ENCODE measurements around the gene GKN1. TPM values are rescaled to one million over a fixed set of nuclear protein-coding genes. Genes with fewer than 3 reads are reported as not detected.
A peak's percentile ranks its signal among the peaks of the same experiment; 100 is the strongest.

GKN1 gene
- total and polyA plus RNA-seq, 2 of the 8 experiments (the other 6 are each of a cell fraction or from before 2014, with no cell fraction given): not detected

- Histone ChIP-seq H2BK20ac (ENCODE audit: low read length) (no peak within 1 kb of the TSS), H2AK5ac (ENCODE audit: low read depth, low read length) (no peak within 1 kb of the TSS), H2BK12ac (ENCODE audit: low read depth, low read length) (peak within 1 kb of the TSS; percentile 53), H3K23me2 (ENCODE audit: low read depth, low read length) (peaks cover 11% of the 10 kb centered on the region), H3K36me3 (ENCODE audit: control insufficient read depth in 2 of 4, insufficient read depth in 4 of 4, low read length in 3 of 4) (no peaks in the 10 kb centered on the region), H2AFZ (ENCODE audit: low read length) (peak within 1 kb of the TSS; percentile 90; the same call in 1 of the 2 replicates), H4K5ac (ENCODE audit: insufficient read length, low read depth, low read length) (peak within 1 kb of the TSS; percentile 50), H3K4me1 (replicated peaks in 1 of 4; ENCODE audit: control insufficient read depth in 3 of 4, insufficient read depth in 4 of 4, low read length in 3 of 4) (peaks cover 3 to 4% (median 3%) of the 10 kb centered on the region in 4 experiments; a peak in 3 of 7 replicates), H3K18ac (ENCODE audit: extremely low read depth, low read length) (peak within 1 kb of the TSS; percentile 96), H4K20me1 (replicated peaks in 1 of 2; ENCODE audit: control insufficient read depth in 1 of 2, insufficient read depth in 2 of 2, low read length in 2 of 2) (peaks cover 0 to 2% of the 10 kb centered on the region in 2 experiments), H4K91ac (replicated peaks; ENCODE audit: insufficient read length, low read length) (peak within 1 kb of the TSS; percentile 13), H3K27me3 (replicated peaks in 1 of 4; ENCODE audit: control insufficient read depth in 3 of 4, extremely low read depth in 1 of 4, insufficient read depth in 3 of 4, low read length in 3 of 4) (peaks cover 0 to 10% (median 4%) of the 10 kb centered on the region in 4 experiments; a peak in 4 of 7 replicates), H4K8ac (ENCODE audit: extremely low read depth, insufficient read depth, low read length) (peak within 1 kb of the TSS; percentile 95; the same call in 1 of the 2 replicates), H2BK5ac (ENCODE audit: low read depth, low read length) (peak within 1 kb of the TSS; percentile 72; the same call in 1 of the 2 replicates), H3K79me1 (ENCODE audit: low read depth, low read length) (no peaks in the 10 kb centered on the region; the same call in 1 of the 2 replicates), H2BK15ac (ENCODE audit: low read length) (peak within 1 kb of the TSS; percentile 85), H3K9me3 (ENCODE audit: insufficient read depth in 2 of 2, low read depth in 1 of 2, low read length in 1 of 2) (no peaks in the 10 kb centered on the region), H3K79me2 (ENCODE audit: control insufficient read depth in 1 of 2, insufficient read depth in 2 of 2, low read length in 2 of 2) (peaks cover 0 to 32% of the 10 kb centered on the region in 2 experiments; a peak in 3 of 4 replicates), H3K14ac (ENCODE audit: insufficient read length) (no peak within 1 kb of the TSS), H3K27ac (ENCODE audit: low read depth, low read length) (0 out of 2 replicates have a peak within 1 kb of the TSS, but pooled peaks have one; percentile 53), H3K4me3 (ENCODE audit: extremely low read depth in 1 of 4, insufficient read depth in 2 of 4, low read depth in 3 of 4, low read length in 4 of 4) (peak within 1 kb of the TSS; percentile 85 to 98 (median 96)), H2BK120ac (replicated peaks; ENCODE audit: low read depth, low read length) (no peak within 1 kb of the TSS), H3K56ac (replicated peaks; ENCODE audit: insufficient read length, low read depth, low read length) (peak within 1 kb of the TSS; percentile 83), H3K4me2 (ENCODE audit: insufficient read depth in 1 of 2, low read depth in 2 of 2, low read length in 2 of 2) (peak within 1 kb of the TSS; percentile 88 to 93), H3K4ac (replicated peaks; ENCODE audit: insufficient read length, low read depth, low read length) (no peak within 1 kb of the TSS), H3K23ac (ENCODE audit: insufficient read length) (no peak within 1 kb of the TSS), H3K9ac (replicated peaks in 1 of 4; ENCODE audit: extremely low read depth in 1 of 4, low read depth in 3 of 4, low read length in 3 of 4) (peak within 1 kb of the TSS; percentile 14 to 78 (median 61))
- FAIRE-seq: no peak
- 2% methylated on average over 44 of the region's 63 CpGs; no CpG with 5 or more reads in 1 of the 2 experiments for WGBS, 2 experiments (ENCODE audit: extremely low coverage in 1 of 2, insufficient coverage in 1 of 2, insufficient read length in 1 of 2, insufficient replicate concordance in 2 of 2, low coverage in 1 of 2, low lambda C conversion rate in 2 of 2, missing lambda C conversion rate in 1 of 2)
- CTCF ChIA-PET (ENCODE audit: partially characterized antibody): interaction anchor here (0.5 to 1.8 kb wide), 4 partner anchors 9 to 121 kb away, joined by 3 to 14 read pairs (median 4); no protein-coding TSS in a partner anchor
- DNase-seq (ENCODE audit: low read depth in 1 of 2, low spot score in 2 of 2): peak in 1 of 2 experiments; percentile 84
- POLR2A ChIA-PET (ENCODE audit: partially characterized antibody): interaction anchor here (0.6 kb wide), 1 partner anchor 53 kb away, joined by 3 read pairs; no protein-coding TSS in a partner anchor
- TF ChIP-seq POLR2A (IDR thresholded peaks at IDR 0.05; ENCODE audit: control extremely low read depth in 1 of 2, low read depth in 2 of 2, low read length in 2 of 2) (peak in 1 of 2 experiments; percentile 55; a peak in 1 of 3 replicates), MAX (IDR thresholded peaks at IDR 0.05) (0 out of 2 replicates have a peak, but pooled peaks have one; percentile 33), BACH1 (IDR thresholded peaks at IDR 0.05; ENCODE audit: low read length) (peak; percentile 15; the same call in 1 of the 2 replicates), EGR1 (IDR thresholded peaks at IDR 0.05; ENCODE audit: borderline replicate concordance, low read depth, low read length) (no peak), CHD1 (IDR thresholded peaks at IDR 0.05; ENCODE audit: low read depth, low read length) (no peak), RBBP5 (IDR thresholded peaks at IDR 0.05; ENCODE audit: borderline replicate concordance, low read depth, low read length) (peak; percentile 92; the same call in 1 of the 2 replicates), RFX5 (IDR thresholded peaks at IDR 0.05; ENCODE audit: borderline replicate concordance, low read depth, low read length) (no peak), ASH2L (IDR thresholded peaks at IDR 0.05; ENCODE audit: low read length) (peak; percentile 91), EZH2 (IDR thresholded peaks at IDR 0.05; ENCODE audit: low read depth, low read length, severe bottlenecking) (peak; percentile 32), KDM4A (IDR thresholded peaks at IDR 0.05; ENCODE audit: low read depth, low read length, severe bottlenecking) (peak; percentile 99), PHF8 (conservative IDR thresholded peaks at IDR 0.05; ENCODE audit: low read depth, low read length) (peak; percentile 71)
These were observed 38.9 kb downstream of the GKN1 start, which contains the start of gene ANTXR1 for GRCh38 chr2:69013142-69013839. Gene ANTXR1, plus strand, starts transcription at chr2:69013179. Its CDS starts 321 bp downstream, at chr2:69013500.
